HepG2 (cell line): ENCODE data around the gene SALL4.

Experiments
- ERF ChIP-seq: IDR thresholded peaks from 2 replicates; pipeline ENCODE4 v1.6.1; 2018; ENCODE audit warnings: missing biosample characterization, missing genetic modification reagents
- EZH2 ChIP-seq: conservative IDR thresholded peaks from 2 replicates; pipeline ENCODE4 v1.6.1; 2012; ENCODE audit warnings: mild to moderate bottlenecking, low read depth, low read length, moderate library complexity
- FOXK2 ChIP-seq: fragments of 450-650 bp; IDR thresholded peaks from 2 replicates; pipeline ENCODE4 v1.6.1; 2016
- NCOR1 ChIP-seq: fragments of 200-600 bp; sonication (generic); IDR thresholded peaks from 2 replicates; pipeline ENCODE4 v1.7.0; 2017; ENCODE audit warnings: antibody characterized with exemption, low read length, borderline replicate concordance
- NR3C1 ChIP-seq: sonication (generic); formaldehyde crosslinking; IDR thresholded peaks from 2 replicates; pipeline ENCODE4 v1.4.0; 2020; ENCODE audit warnings: missing genetic modification reagents
- SOX5 ChIP-seq: IDR thresholded peaks from 2 replicates; pipeline ENCODE4 v1.6.1; 2016; ENCODE audit warnings: borderline replicate concordance
- SOX6 ChIP-seq, 2 experiments: fragments of 450-650 bp in 1 of 2; sonication (generic) in 1 of 2; formaldehyde crosslinking in 1 of 2; IDR thresholded peaks; 2 replicates each; pipeline versions ENCODE4 v1.4.0 to v1.6.1; 2017 to 2020; ENCODE audit warnings: antibody characterized with exemption in 1 of 2, mild to moderate bottlenecking in 1 of 2, missing genetic modification reagents in 1 of 2
- TAF1 ChIP-seq: sonication (generic); formaldehyde crosslinking; IDR thresholded peaks from 2 replicates; pipeline ENCODE4 v1.4.0; 2020; ENCODE audit warnings: missing genetic modification reagents
- ZNF354B ChIP-seq: sonication (generic); formaldehyde crosslinking; IDR thresholded peaks from 2 replicates; pipeline ENCODE4 v1.8.0; 2022; ENCODE audit warnings: mild to moderate bottlenecking, missing genetic modification reagents
- ZNF569 ChIP-seq: sonication (generic); formaldehyde crosslinking; IDR thresholded peaks from 2 replicates; pipeline ENCODE4 v1.5.0; 2020; ENCODE audit warnings: mild to moderate bottlenecking, missing genetic modification reagents, moderate library complexity, borderline replicate concordance
- TF ChIP-seq, protein P1 (sequence below): sonication (generic); formaldehyde crosslinking; IDR thresholded peaks from 2 replicates; pipeline ENCODE4 v1.4.0; 2020; ENCODE audit warnings: missing genetic modification reagents, borderline replicate concordance
- TF ChIP-seq, protein P2 (sequence below): sonication (generic); formaldehyde crosslinking; IDR thresholded peaks from 2 replicates; pipeline ENCODE4 v1.5.0; 2020; ENCODE audit warnings: mild to moderate bottlenecking, missing genetic modification reagents, moderate library complexity
- TF ChIP-seq, protein P3 (sequence below): sonication (generic); formaldehyde crosslinking; IDR thresholded peaks from 2 replicates; pipeline ENCODE4 v1.4.0; 2020; ENCODE audit warnings: missing genetic modification reagents

DNA sequence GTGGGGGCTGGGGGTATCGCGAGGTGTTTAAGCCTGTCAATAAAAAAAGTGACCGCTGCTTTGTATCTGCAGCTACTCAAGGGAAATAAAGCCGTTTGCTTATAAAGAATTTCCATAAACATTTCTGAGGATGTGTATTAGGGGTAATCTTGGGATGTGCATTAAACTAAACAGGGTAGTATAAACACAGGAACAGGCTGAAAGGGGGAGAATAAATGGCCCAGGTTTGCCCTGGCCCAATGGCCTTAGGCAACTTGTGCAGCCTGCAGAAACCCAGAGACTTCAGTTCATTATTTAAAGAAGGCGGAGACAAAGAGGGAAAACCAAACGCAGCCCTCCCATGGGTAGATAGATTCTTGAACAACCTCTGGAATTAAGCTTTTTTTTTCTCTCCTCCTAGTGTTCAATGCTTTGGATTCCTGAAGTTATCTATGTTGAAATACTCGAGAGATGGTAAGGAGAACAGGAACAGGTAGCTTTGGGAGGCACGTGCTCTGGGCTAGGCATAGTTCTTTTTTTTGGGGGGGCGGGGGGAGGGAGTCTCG, 35.6 kb upstream of the SALL4 start:
- TF ChIP-seq FOXK2 (no peak), ZNF354B (CRISPR knock-in tag) (no peak), EZH2 (no peak), NR3C1 (CRISPR knock-in tag) (no peak), ZNF569 (CRISPR knock-in tag) (no peak), NCOR1 (no peak), ERF (CRISPR knock-in tag) (no peak), TAF1 (CRISPR knock-in tag) (no peak), SOX5 (CRISPR knock-in tag) (no peak), SOX6 (IDR thresholded peaks at IDR 0.05) (no peak), SOX6 (CRISPR knock-in tag; IDR thresholded peaks at IDR 0.05) (no peak)
- TF ChIP-seq, protein P1, sequence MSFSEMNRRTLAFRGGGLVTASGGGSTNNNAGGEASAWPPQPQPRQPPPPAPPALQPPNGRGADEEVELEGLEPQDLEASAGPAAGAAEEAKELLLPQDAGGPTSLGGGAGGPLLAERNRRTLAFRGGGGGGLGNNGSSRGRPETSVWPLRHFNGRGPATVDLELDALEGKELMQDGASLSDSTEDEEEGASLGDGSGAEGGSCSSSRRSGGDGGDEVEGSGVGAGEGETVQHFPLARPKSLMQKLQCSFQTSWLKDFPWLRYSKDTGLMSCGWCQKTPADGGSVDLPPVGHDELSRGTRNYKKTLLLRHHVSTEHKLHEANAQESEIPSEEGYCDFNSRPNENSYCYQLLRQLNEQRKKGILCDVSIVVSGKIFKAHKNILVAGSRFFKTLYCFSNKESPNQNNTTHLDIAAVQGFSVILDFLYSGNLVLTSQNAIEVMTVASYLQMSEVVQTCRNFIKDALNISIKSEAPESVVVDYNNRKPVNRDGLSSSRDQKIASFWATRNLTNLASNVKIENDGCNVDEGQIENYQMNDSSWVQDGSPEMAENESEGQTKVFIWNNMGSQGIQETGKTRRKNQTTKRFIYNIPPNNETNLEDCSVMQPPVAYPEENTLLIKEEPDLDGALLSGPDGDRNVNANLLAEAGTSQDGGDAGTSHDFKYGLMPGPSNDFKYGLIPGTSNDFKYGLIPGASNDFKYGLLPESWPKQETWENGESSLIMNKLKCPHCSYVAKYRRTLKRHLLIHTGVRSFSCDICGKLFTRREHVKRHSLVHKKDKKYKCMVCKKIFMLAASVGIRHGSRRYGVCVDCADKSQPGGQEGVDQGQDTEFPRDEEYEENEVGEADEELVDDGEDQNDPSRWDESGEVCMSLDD (CRISPR knock-in tag): no peak
- TF ChIP-seq, protein P2, sequence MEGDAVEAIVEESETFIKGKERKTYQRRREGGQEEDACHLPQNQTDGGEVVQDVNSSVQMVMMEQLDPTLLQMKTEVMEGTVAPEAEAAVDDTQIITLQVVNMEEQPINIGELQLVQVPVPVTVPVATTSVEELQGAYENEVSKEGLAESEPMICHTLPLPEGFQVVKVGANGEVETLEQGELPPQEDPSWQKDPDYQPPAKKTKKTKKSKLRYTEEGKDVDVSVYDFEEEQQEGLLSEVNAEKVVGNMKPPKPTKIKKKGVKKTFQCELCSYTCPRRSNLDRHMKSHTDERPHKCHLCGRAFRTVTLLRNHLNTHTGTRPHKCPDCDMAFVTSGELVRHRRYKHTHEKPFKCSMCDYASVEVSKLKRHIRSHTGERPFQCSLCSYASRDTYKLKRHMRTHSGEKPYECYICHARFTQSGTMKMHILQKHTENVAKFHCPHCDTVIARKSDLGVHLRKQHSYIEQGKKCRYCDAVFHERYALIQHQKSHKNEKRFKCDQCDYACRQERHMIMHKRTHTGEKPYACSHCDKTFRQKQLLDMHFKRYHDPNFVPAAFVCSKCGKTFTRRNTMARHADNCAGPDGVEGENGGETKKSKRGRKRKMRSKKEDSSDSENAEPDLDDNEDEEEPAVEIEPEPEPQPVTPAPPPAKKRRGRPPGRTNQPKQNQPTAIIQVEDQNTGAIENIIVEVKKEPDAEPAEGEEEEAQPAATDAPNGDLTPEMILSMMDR: no peak
- TF ChIP-seq, protein P3, sequence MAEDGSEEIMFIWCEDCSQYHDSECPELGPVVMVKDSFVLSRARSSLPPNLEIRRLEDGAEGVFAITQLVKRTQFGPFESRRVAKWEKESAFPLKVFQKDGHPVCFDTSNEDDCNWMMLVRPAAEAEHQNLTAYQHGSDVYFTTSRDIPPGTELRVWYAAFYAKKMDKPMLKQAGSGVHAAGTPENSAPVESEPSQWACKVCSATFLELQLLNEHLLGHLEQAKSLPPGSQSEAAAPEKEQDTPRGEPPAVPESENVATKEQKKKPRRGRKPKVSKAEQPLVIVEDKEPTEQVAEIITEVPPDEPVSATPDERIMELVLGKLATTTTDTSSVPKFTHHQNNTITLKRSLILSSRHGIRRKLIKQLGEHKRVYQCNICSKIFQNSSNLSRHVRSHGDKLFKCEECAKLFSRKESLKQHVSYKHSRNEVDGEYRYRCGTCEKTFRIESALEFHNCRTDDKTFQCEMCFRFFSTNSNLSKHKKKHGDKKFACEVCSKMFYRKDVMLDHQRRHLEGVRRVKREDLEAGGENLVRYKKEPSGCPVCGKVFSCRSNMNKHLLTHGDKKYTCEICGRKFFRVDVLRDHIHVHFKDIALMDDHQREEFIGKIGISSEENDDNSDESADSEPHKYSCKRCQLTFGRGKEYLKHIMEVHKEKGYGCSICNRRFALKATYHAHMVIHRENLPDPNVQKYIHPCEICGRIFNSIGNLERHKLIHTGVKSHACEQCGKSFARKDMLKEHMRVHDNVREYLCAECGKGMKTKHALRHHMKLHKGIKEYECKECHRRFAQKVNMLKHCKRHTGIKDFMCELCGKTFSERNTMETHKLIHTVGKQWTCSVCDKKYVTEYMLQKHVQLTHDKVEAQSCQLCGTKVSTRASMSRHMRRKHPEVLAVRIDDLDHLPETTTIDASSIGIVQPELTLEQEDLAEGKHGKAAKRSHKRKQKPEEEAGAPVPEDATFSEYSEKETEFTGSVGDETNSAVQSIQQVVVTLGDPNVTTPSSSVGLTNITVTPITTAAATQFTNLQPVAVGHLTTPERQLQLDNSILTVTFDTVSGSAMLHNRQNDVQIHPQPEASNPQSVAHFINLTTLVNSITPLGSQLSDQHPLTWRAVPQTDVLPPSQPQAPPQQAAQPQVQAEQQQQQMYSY: no peak
